Lower lobe of right lung (tissue), 2 donors: ENCODE results near the gene TANGO6. TPM values are rescaled to one million over a fixed set of nuclear protein-coding genes. Genes with fewer than 3 reads are reported as not detected.

Experiments
- ATAC-seq, 2 donors: fragments of 200-7000 bp; cut with Tn5 transposase; one replicate each; pipeline ENCODE4 v1.9.1; 2020 to 2022; ENCODE audit warnings: mild to moderate bottlenecking in 2 of 2, moderate library complexity in 2 of 2
- DNase-seq: peaks from one replicate; pipeline ENCODE4 v3.0.0-alpha.2; 2020
- H3K27ac ChIP-seq: fragments of 200-600 bp; one replicate; pipeline ENCODE4 v1.8.0; 2022
- H3K27me3 ChIP-seq: fragments of 200-600 bp; one replicate; pipeline ENCODE4 v1.8.0; 2022; ENCODE audit warnings: low read depth
- H3K36me3 ChIP-seq: fragments of 200-600 bp; one replicate; pipeline ENCODE4 v1.8.0; 2022; ENCODE audit warnings: mild to moderate bottlenecking
- H3K4me1 ChIP-seq: fragments of 200-600 bp; one replicate; pipeline ENCODE4 v1.8.0; 2022
- H3K4me3 ChIP-seq: fragments of 200-600 bp; one replicate; pipeline ENCODE4 v1.8.0; 2022; ENCODE audit warnings: mild to moderate bottlenecking
- H3K9me3 ChIP-seq: fragments of 200-600 bp; one replicate; pipeline ENCODE4 v1.8.0; 2022
- CTCF ChIP-seq: fragments of 200-600 bp; IDR thresholded peaks from one replicate; pipeline ENCODE4 v1.8.0; 2022; ENCODE audit warnings: antibody characterized with exemption, mild to moderate bottlenecking
- intact Hi-C: fragments of 100-400 bp; cut with DNase I; formaldehyde crosslinking; loops from one replicate; pipeline ENCODE4 v1.11.0; 2022
- total RNA-seq: library from RNA; stranded (reverse); fragmentation: NEBNext Ultra II Directional; extraction: Animal tissue kit (Norgen Biotek cat#: 25700); gene quantifications from one replicate; pipeline ENCODE4 v1.2.1, GENCODE V29; 2021
- donor health status: DM: no; HTN: yes; CAD: no; lungs with severe emphysema.

Gene TANGO6
- total RNA-seq, 1 donor from 2014 or later = 20.4 TPM

- TF ChIP-seq CTCF = no peak
- peaks cover 13% of the 10 kb centered on the region for H3K36me3 ChIP-seq
- no peaks in the 10 kb centered on the region for H3K27me3 ChIP-seq
- no peak overlapping the region for H3K4me3 ChIP-seq
- DNase-seq (no peak), ATAC-seq (peak; percentile 57 to 64)
- intact Hi-C loops = no loop called here
- H3K9me3 ChIP-seq = no peaks in the 10 kb centered on the region
- H3K27ac ChIP-seq = no peak overlapping the region
- H3K4me1 ChIP-seq = no peaks in the 10 kb centered on the region
These were observed 194.2 kb downstream of the TANGO6 start for GRCh38 chr16:69037373-69038160.

GRCh38 chr16:69039333-69039941 lies 196.1 kb downstream of the TANGO6 start:
- no peak for TF ChIP-seq CTCF
- Histone ChIP-seq H3K36me3 (peaks cover 13% of the 10 kb centered on the region), H3K27ac (no peak overlapping the region), H3K4me1 (no peaks in the 10 kb centered on the region), H3K9me3 (no peaks in the 10 kb centered on the region), H3K27me3 (no peaks in the 10 kb centered on the region), H3K4me3 (no peak overlapping the region)
- no peak for ATAC-seq
- DNase-seq = no peak
- intact Hi-C loops = no loop called here

- H3K9me3 ChIP-seq = no peaks in the 10 kb centered on the region
- no peaks in the 10 kb centered on the region for H3K27me3 ChIP-seq
- intact Hi-C loops = no loop called here
- DNase-seq (no peak), ATAC-seq (peak; percentile 68)
- no peak overlapping the region for H3K4me3 ChIP-seq
- no peak for TF ChIP-seq CTCF
- H3K36me3 ChIP-seq = peaks cover 13% of the 10 kb centered on the region
- no peak overlapping the region for H3K27ac ChIP-seq
- no peaks in the 10 kb centered on the region for H3K4me1 ChIP-seq
These were observed 197.0 kb downstream of the TANGO6 start for GRCh38 chr16:69040144-69040909.

GRCh38 chr16:69048328-69049120 lies 205.2 kb downstream of the TANGO6 start:
- intact Hi-C loops = no loop called here
- no peaks in the 10 kb centered on the region for H3K4me1 ChIP-seq
- DNase-seq = no peak

More at GRCh38 chr16:69048328-69049120, 205.2 kb downstream of the TANGO6 start:
- Histone ChIP-seq H3K4me3 (no peak overlapping the region), H3K9me3 (no peaks in the 10 kb centered on the region), H3K27ac (no peak overlapping the region), H3K27me3 (no peaks in the 10 kb centered on the region), H3K36me3 (no peaks in the 10 kb centered on the region)
- TF ChIP-seq CTCF = no peak
- no peak for ATAC-seq
